GM23338 (cell line): ENCODE data around the gene YWHAB. TPM values are rescaled to one million over a fixed set of nuclear protein-coding genes. Genes with fewer than 3 reads are reported as not detected.

Experiments
- ATAC-seq: fragments of 200-7000 bp; cut with Tn5 transposase; 3 replicates; pipeline ENCODE4 v1.9.1; 2020
- DNase-seq: peaks from one replicate; pipeline ENCODE4 v3.0.0-alpha.2; 2015; ENCODE audit warnings: low spot score
- H2AFZ ChIP-seq: fragments of 200-600 bp; sonication (generic); 2 replicates; pipeline ENCODE4 v1.8.0; 2016; ENCODE audit warnings: antibody characterized with exemption, mild to moderate bottlenecking, moderate library complexity
- H3F3A ChIP-seq: fragments of 200-600 bp; sonication (generic); replicated peaks from 2 replicates; pipeline ENCODE4 v1.8.0; 2017; ENCODE audit warnings: antibody characterized with exemption, mixed run types, low read depth
- H3K27ac ChIP-seq: fragments of 200-600 bp; sonication (generic); 2 replicates; pipeline ENCODE4 v1.6.1; 2016; ENCODE audit warnings: low read depth
- H3K27me3 ChIP-seq: fragments of 200-600 bp; sonication (generic); 2 replicates; pipeline ENCODE4 v1.8.0; 2016; ENCODE audit warnings: mild to moderate bottlenecking, mixed run types, moderate library complexity; ENCODE audit not compliant: insufficient read depth
- H3K36me3 ChIP-seq: fragments of 200-600 bp; sonication (generic); 2 replicates; pipeline ENCODE4 v1.8.0; 2016; ENCODE audit warnings: mild to moderate bottlenecking; ENCODE audit not compliant: insufficient read depth
- H3K4me1 ChIP-seq: fragments of 200-600 bp; sonication (generic); 2 replicates; pipeline ENCODE4 v1.8.0; 2016; ENCODE audit warnings: mild to moderate bottlenecking, moderate library complexity; ENCODE audit not compliant: insufficient read depth
- H3K4me2 ChIP-seq: fragments of 200-600 bp; sonication (generic); 2 replicates; pipeline ENCODE4 v1.7.1; 2017; ENCODE audit warnings: mixed run types
- H3K4me3 ChIP-seq: fragments of 200-600 bp; sonication (generic); 2 replicates; pipeline ENCODE4 v1.6.1; 2016; ENCODE audit warnings: mixed run types
- H3K79me2 ChIP-seq: fragments of 200-600 bp; sonication (generic); replicated peaks from 2 replicates; pipeline ENCODE4 v1.8.0; 2017; ENCODE audit warnings: mild to moderate bottlenecking; ENCODE audit not compliant: insufficient read depth
- H3K9me2 ChIP-seq: fragments of 200-600 bp; sonication (generic); 2 replicates; pipeline ENCODE4 v1.8.0; 2017; ENCODE audit not compliant: insufficient read depth
- H4K20me1 ChIP-seq: fragments of 200-600 bp; sonication (generic); replicated peaks from 2 replicates; pipeline ENCODE4 v1.8.0; 2017; ENCODE audit warnings: mild to moderate bottlenecking; ENCODE audit not compliant: insufficient read depth
- H3K27ac Mint-ChIP-seq: 2 replicates; pipeline ENCODE4 v1.8.0; 2020; ENCODE audit warnings: inconsistent platforms, mild to moderate bottlenecking, moderate library complexity, mixed read lengths
- H3K27me3 Mint-ChIP-seq: 3 replicates; pipeline ENCODE4 v1.8.0; 2022; ENCODE audit warnings: low read depth, mild to moderate bottlenecking, moderate library complexity, mixed read lengths, inconsistent platforms; ENCODE audit not compliant: insufficient read depth, poor library complexity
- H3K36me3 Mint-ChIP-seq: 3 replicates; pipeline ENCODE4 v1.8.0; 2021; ENCODE audit warnings: low read depth, mild to moderate bottlenecking, inconsistent platforms, moderate library complexity, mixed read lengths
- H3K4me1 Mint-ChIP-seq: 3 replicates; pipeline ENCODE4 v1.8.0; 2020; ENCODE audit warnings: mild to moderate bottlenecking, inconsistent platforms, mixed read lengths
- H3K4me3 Mint-ChIP-seq: 3 replicates; pipeline ENCODE4 v1.8.0; 2021; ENCODE audit warnings: moderate library complexity, mild to moderate bottlenecking, inconsistent platforms, mixed read lengths
- H3K9me3 Mint-ChIP-seq: 3 replicates; pipeline ENCODE4 v1.8.0; 2020; ENCODE audit warnings: moderate library complexity, mild to moderate bottlenecking, inconsistent platforms, mixed read lengths
- CREB1 ChIP-seq: fragments of 250-450 bp; sonication (Bioruptor Pico); IDR thresholded peaks from 2 replicates; pipeline ENCODE4 v1.5.0; 2020; ENCODE audit warnings: low read depth, mild to moderate bottlenecking, moderate library complexity
- ETS1 ChIP-seq: IDR thresholded peaks from 2 replicates; pipeline ENCODE4 v1.6.1; 2016; ENCODE audit warnings: antibody characterized with exemption
- EZH2 ChIP-seq: fragments of 200-600 bp; sonication (generic); IDR thresholded peaks from one replicate; pipeline ENCODE4 v1.8.0; 2017; ENCODE audit warnings: antibody characterized with exemption, mild to moderate bottlenecking, low read depth; ENCODE audit not compliant: unreplicated experiment
- EZH2phosphoT487 ChIP-seq: fragments of 200-600 bp; sonication (generic); IDR thresholded peaks from one replicate; pipeline ENCODE4 v1.8.1; 2018; ENCODE audit warnings: antibody characterized with exemption; ENCODE audit not compliant: unreplicated experiment
- JUNB ChIP-seq: IDR thresholded peaks from one replicate; pipeline ENCODE4 v1.6.1; 2016; ENCODE audit warnings: antibody characterized with exemption; ENCODE audit not compliant: unreplicated experiment
- NANOG ChIP-seq: IDR thresholded peaks from 2 replicates; pipeline ENCODE4 v1.6.1; 2016; ENCODE audit warnings: antibody characterized with exemption, borderline replicate concordance
- REST ChIP-seq: IDR thresholded peaks from one replicate; pipeline ENCODE4 v1.6.1; 2018; ENCODE audit warnings: antibody characterized with exemption; ENCODE audit not compliant: unreplicated experiment
- STAT1 ChIP-seq: IDR thresholded peaks from one replicate; pipeline ENCODE4 v1.6.1; 2016; ENCODE audit warnings: antibody characterized with exemption; ENCODE audit not compliant: unreplicated experiment
- ZNF114 ChIP-seq: fragments of 250-450 bp; sonication (Bioruptor Pico); IDR thresholded peaks from 2 replicates; pipeline ENCODE4 v1.5.0; 2020; ENCODE audit warnings: mild to moderate bottlenecking, moderate library complexity
- ZNF331 ChIP-seq: fragments of 250-450 bp; sonication (Bioruptor Pico); IDR thresholded peaks from 2 replicates; pipeline ENCODE4 v1.5.0; 2020; ENCODE audit warnings: low read depth, mild to moderate bottlenecking, moderate library complexity
- polyA plus RNA-seq: library from polyadenylated mRNA; unstranded; fragments of >200 nt; fragmentation: Nextera tagmentation; extraction: Ambion mirVana; gene quantifications from 2 replicates; pipeline ENCODE4 v1.2.1, GENCODE V29; 2016
- total RNA-seq: library from RNA; depleted of rRNA; stranded (reverse); fragments of >200 nt; shearing (Covaris generic); gene quantifications from 2 replicates; pipeline ENCODE4 v1.2.3, GENCODE V29; 2014
- TF ChIP-seq, protein P1 (sequence below), 2 experiments: fragments of 200-600 bp in 1 of 2; sonication (generic) in 1 of 2; conservative IDR thresholded peaks; 2 replicates each; pipeline versions ENCODE4 v1.5.1 to v1.6.1; 2016 to 2017; ENCODE audit warnings: antibody characterized with exemption in 2 of 2, low read depth in 2 of 2, mild to moderate bottlenecking in 2 of 2, moderate library complexity in 1 of 2

Gene YWHAB
- total and polyA plus RNA-seq, 2 experiments from 2014 or later = 121 to 519 TPM

GRCh38 chr20:44843876-44844275 is 41.6 kb upstream of the YWHAB start:
- H3F3A ChIP-seq = no peaks in the 10 kb centered on the region
- no peak for ATAC-seq
- H3K4me1 Mint-ChIP-seq = no peaks in the 10 kb centered on the region

More at GRCh38 chr20:44843876-44844275, 41.6 kb upstream of the YWHAB start:
- no peaks in the 10 kb centered on the region for H3K27me3 Mint-ChIP-seq
- Histone ChIP-seq H3K9me2 (no peaks in the 10 kb centered on the region), H3K4me1 (no peaks in the 10 kb centered on the region), H4K20me1 (no peaks in the 10 kb centered on the region), H3K27me3 (no peaks in the 10 kb centered on the region), H2AFZ (no peak overlapping the region), H3K4me2 (no peak overlapping the region), H3K4me3 (no peak overlapping the region), H3K36me3 (no peaks in the 10 kb centered on the region), H3K79me2 (no peaks in the 10 kb centered on the region), H3K27ac (no peak overlapping the region)
- DNase-seq = no peak
- TF ChIP-seq ZNF331 (CRISPR knock-in tag) (no peak), ETS1 (no peak), STAT1 (no peak), JUNB (no peak), NANOG (no peak), ZNF114 (CRISPR knock-in tag) (no peak), REST (no peak), EZH2 (no peak), EZH2phosphoT487 (no peak), CREB1 (CRISPR knock-in tag) (no peak)
- TF ChIP-seq, protein P1, sequence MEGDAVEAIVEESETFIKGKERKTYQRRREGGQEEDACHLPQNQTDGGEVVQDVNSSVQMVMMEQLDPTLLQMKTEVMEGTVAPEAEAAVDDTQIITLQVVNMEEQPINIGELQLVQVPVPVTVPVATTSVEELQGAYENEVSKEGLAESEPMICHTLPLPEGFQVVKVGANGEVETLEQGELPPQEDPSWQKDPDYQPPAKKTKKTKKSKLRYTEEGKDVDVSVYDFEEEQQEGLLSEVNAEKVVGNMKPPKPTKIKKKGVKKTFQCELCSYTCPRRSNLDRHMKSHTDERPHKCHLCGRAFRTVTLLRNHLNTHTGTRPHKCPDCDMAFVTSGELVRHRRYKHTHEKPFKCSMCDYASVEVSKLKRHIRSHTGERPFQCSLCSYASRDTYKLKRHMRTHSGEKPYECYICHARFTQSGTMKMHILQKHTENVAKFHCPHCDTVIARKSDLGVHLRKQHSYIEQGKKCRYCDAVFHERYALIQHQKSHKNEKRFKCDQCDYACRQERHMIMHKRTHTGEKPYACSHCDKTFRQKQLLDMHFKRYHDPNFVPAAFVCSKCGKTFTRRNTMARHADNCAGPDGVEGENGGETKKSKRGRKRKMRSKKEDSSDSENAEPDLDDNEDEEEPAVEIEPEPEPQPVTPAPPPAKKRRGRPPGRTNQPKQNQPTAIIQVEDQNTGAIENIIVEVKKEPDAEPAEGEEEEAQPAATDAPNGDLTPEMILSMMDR (conservative IDR thresholded peaks at IDR 0.05; ENCODE audit: low read depth in 2 of 2) = no peak
- peaks cover 14% of the 10 kb centered on the region for H3K9me3 Mint-ChIP-seq
- H3K4me3 Mint-ChIP-seq = no peak overlapping the region
- H3K36me3 Mint-ChIP-seq = peaks cover 3% of the 10 kb centered on the region; the same call in 2 of the 3 replicates
- H3K27ac Mint-ChIP-seq = no peak overlapping the region
